Measurements from ENCODE around the gene F2.

F2 gene

DNA sequence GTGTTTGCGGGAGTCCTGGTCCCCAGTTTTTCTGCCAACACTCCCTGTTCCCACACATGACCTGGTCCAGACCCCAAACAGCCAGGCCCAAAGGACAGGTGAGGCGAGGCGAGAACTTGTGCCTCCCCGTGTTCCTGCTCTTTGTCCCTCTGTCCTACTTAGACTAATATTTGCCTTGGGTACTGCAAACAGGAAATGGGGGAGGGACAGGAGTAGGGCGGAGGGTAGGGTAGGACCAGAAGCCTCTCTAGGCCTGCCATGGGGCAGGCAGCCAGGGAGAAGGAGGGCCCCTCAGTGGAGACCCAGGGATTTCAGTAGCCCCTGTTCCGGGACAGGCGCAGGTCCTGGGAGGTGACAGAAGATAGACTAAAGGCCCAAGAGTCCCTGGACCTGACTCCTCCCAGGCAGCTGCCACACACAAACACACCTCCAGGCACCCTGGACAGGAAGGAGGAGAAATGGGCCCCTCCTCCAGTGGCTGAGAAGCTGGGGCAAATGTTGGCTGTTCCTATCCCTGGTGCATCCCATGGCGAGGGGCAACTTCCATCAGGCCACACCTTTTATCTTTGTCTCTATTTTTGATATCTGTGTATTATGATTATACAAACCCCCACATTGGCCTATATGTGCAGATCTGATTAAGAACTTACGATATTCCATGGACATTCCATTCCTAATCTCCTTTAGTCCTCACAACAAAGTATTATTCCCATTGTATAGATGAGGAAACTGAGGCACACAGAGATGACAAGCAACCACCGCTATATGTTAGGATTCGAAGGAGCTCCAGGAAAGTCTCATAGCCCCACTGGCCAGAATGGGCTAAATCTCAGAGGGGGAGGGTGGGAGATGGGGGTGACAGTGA is 626 bp upstream of the F2 start:
- peak; percentile 88 for DNase-seq

DNA sequence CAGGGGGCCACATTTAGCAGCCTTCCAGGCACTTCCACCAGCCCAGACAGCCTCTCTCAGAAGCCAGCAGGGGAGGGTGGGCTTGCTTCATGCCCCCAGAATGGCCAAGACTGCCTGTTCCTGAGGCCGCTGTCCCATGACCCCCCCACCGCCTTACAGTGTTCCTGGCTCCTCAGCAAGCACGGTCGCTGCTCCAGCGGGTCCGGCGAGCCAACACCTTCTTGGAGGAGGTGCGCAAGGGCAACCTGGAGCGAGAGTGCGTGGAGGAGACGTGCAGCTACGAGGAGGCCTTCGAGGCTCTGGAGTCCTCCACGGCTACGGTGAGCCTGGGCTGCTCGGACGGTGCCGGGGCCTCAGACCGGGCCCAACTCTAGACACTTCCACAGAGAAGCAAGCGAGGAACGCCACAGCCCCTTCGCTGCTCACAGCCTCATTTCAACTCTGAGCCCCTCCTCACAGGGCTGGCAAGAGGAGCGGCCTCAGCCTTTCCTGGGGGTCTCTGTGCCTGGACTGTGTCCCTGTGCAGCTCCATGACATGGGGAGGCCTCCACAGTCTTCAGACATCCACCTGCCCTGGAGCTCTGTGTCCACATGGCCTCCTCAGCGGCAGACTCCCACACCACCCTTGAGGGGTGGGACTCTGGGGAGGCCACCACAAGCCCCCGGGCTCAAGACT is 668 bp downstream of the F2 start:
- DNase-seq, result no peak

DNA sequence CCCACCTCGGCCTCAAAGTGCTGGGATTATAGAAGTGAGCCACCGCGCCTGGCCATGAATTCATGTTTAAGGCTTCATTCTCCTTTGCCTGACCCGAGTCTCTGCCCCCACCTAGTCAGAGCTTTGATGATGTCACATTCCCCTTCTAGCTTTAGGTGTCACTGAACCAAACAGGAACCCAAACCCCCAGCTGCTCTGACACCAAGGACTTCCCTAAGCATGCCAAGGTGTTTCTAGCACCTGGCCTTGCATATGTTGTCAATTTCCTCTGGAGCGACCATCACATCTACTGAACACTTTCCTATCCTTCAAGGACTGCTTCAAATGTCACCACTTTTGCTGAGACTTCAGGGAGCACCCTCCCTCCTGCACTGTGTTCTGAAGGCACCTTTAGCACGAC is 2.3 kb downstream of the F2 start:
- no peak for DNase-seq

DNA sequence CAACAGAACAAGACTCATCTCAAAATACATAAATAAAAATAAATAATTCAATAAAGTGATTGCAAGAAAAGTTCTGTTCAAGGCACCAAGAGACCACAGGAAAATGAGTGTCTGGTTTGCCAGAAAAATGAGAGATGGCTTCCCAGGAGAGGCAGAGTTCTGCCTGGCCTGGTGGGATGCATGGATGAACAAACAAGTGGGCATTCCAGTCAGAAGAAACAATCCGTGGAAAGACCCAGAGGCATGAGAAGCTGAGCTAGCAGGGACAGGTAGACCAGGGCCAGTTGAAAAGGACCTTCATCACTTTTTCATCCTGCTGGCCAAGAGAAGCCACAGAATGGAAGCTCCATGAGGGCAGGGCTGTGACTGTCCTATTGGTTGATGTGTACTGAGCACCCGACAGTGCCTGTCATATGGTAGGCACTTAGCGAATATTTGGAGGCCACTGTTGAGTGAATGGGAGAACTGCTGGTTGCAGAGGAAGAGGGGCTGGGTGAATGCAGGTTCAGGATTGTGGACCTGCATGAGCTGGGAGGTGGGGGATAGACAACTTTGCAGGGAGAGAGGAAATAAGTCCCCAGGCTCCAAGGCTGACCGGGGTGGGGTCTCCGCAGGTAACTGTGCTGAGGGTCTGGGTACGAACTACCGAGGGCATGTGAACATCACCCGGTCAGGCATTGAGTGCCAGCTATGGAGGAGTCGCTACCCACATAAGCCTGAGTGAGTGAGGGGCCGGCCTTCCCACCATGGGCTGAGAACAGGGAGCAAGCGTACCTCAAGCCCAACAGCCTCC is 3.7 kb downstream of the F2 start:
- DNase-seq, result no peak

DNA sequence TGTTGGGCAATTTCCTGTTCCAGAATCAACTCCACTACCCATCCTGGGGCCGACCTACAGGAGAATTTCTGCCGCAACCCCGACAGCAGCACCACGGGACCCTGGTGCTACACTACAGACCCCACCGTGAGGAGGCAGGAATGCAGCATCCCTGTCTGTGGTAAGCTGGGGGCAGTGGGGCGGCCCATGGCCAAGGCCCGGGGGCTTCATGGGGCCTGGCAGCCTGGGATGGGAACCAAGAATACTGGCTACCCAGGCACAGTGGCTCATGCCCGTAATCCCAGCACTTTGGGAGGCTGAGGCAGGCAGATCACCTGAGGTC is 4.3 kb downstream of the F2 start:
- DNase-seq, result no peak

DNA sequence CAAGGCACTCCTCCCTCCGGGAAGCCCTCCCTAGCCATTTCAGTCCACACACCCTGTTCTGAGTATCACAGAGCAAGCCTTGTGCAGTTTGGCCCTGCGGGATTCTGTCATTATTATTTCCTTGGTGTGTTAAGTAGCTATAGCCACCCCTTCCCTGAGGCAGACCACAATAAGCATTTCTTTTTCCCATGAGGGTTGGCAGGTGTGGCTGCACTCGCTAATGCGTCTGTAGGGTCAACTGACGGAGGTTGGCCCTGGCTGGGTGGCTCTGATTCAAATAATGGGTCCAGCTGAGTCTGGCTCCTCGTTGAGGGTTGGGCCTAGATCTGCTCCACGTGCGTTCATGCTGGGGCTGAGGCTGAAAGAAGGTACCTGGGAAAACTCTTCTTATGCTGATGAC is 5.1 kb downstream of the F2 start:
- no peak for DNase-seq

DNA sequence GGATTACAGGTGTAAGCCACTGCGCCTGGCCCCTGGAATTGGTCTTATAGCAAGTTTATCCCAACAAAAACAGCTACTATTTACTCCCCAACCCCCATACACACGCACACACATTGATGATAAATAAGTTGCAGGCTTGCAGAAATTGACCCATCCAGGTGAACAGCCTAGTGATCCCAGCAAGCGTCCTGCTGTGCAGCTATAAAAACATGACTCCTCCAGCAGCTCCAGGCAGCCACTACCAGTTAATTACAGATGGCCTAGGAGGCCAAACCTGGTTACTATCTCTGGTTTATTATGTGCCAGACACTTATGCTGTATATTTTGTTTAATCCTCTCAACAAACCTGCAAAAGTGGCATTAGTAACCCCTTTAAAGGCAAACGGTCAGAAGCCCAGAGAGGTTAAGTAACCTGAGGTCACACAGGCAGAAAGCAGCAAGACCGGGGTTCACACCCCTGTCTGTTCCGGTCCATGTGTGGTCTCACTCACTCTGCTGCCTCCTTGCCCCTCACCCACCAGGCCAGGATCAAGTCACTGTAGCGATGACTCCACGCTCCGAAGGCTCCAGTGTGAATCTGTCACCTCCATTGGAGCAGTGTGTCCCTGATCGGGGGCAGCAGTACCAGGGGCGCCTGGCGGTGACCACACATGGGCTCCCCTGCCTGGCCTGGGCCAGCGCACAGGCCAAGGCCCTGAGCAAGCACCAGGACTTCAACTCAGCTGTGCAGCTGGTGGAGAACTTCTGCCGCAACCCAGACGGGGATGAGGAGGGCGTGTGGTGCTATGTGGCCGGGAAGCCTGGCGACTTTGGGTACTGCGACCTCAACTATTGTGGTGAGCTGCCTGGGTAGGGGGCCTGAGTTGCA is 6.6 kb downstream of the F2 start:
- DNase-seq, result no peak

DNA sequence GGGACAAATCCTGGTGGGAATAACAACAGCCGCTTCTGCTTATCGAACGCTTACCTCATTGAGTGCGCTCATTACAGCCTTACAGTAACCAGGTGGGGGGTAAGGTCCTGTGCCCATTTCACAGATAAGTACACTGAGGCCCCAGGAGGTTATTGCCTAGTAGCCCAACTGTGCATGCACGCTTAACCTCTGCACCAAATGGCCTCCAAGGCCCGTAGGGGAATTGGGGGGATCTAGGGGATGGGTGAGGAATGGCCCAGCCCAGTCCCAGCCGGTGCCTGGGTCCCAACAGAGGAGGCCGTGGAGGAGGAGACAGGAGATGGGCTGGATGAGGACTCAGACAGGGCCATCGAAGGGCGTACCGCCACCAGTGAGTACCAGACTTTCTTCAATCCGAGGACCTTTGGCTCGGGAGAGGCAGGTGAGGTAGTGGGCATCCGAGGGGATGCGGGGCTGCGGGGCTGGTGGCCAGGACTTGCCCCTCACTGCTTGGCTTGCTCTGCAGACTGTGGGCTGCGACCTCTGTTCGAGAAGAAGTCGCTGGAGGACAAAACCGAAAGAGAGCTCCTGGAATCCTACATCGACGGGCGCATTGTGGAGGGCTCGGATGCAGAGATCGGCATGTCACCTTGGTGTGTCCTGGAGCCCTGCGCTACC is 7.3 kb downstream of the F2 start:
- DNase-seq, result no peak

DNA sequence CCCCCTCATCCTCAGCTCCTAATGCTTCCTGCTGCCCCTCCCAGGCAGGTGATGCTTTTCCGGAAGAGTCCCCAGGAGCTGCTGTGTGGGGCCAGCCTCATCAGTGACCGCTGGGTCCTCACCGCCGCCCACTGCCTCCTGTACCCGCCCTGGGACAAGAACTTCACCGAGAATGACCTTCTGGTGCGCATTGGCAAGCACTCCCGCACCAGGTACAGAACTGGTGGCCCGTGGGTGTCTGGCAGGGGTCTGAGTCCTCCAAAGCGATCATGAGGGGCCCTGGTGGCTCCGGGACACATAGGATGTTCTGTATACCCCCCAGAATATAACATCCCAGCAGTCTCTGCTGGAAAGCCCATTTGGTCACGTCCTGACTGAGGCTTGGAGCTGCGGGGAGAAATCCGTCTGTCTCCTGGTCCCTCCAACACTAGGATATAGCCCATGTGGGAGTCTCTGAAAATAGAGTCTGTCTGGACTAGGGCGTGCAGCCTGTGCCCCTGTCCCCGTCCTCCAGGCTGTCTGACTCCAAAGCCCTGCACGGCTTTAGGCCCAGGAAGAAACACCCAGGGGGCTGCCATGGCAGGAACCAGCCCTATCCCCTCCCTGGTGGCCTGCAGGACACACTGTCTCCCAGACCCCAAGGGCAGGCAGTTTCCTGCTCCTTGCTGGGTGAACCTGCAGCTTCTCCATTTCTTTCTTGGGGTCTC is 9.1 kb downstream of the F2 start:
- no peak for DNase-seq

DNA sequence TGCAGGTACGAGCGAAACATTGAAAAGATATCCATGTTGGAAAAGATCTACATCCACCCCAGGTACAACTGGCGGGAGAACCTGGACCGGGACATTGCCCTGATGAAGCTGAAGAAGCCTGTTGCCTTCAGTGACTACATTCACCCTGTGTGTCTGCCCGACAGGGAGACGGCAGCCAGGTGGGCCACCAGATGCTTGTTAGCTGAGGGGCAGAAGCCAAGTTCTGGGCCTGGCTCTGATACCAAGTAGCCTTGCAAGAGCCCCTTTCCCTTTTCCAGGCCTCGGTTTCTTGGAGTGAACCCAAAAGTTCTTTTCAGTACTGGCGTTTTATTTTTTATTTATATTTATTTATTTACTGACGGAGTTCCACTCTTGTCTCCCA is 9.6 kb downstream of the F2 start:
- no peak for DNase-seq

DNA sequence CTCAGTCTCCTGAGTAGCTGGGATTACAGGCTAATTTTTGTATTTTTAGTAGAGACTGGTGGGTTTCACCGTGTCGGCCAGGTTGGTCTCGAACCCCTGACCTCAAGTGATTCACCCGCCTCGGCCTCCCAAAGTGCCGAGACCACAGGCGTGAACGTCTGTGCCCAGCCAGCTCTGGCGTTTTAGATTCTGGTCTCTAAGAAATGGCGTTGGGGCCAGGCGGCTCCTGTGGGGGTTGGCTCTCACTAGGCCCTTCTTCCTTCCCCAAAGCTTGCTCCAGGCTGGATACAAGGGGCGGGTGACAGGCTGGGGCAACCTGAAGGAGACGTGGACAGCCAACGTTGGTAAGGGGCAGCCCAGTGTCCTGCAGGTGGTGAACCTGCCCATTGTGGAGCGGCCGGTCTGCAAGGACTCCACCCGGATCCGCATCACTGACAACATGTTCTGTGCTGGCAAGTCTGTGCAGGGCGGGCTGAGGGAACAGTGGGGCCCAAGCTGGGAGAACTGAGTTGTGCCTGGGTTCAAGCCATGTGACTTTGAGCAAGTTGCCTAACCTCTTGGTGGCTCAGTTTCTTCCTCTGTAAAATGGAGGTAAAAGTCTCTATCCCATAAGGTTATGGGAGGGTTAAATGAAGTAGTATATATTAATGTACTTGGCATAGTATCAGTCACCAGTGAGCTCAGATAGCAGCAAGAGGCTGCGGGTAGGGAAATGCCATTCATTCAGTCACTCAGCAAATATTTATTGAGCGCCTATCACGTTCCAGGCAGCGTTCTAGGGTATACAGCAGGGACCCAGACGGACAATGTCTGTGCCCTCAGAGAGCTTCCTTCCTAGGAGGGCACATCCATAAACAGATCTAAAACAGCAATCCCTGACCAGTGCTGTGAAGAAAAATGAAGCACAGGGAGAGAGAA is 10.4 kb downstream of the F2 start:
- no peak for DNase-seq

DNA sequence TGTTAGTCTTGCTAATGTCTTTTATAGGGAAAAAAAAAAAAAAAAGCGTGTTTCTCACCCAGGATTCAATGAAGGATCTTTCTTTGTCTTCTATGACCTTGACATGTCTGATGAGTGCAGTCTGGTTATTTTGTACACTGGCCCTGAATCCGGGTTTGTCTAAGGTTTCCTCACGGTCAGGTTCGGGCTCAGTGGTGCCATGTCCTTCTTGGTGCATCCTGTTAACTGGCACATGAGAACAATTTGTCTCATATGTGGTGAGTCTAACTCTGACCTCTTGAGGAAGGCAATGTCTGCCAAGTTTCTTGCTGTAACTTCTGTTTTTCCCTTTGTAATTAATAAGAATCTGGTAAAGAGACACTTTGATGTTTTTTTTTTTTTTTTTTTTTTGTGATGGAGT is 12.5 kb downstream of the F2 start:
- no peak for DNase-seq

DNA sequence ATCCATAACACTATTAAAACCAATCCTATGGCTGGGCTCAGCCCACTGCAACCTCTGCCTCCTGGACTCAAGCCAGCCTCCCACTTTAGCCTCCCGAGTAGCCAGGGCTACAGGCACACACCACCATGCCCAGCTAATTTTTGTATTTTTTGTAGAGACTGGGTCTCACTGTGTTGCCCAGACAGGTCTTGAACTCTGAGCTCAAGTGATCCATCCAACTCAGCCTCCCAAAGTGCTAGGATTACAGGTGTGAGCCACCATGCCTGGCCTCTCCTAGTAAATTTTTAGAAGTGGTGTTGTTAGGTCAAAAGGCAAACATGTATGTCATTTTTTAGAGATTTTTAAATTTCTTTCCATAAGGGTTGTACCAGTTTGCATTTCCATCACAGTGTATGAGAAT is 14.2 kb downstream of the F2 start:
- no peak for DNase-seq

DNA sequence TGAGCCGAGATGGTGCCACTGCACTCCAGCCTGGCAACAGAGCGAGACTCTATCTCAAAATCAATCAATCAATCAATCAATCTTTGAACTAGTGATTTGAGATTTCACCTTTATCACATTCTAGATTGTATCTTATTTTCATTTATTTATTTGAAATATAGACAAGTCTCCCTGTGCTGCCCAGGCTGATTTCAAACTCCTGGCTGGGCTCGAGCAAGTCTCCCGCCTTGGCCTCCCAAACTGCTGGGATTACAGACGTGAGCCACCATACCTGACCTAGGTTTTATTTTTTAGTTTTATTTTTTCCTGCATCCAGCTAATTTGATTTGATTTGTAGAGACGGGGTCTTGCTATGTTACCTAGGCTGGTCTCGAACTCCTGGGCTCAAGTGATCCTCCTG is 17.1 kb downstream of the F2 start:
- DNase-seq, result no peak

DNA sequence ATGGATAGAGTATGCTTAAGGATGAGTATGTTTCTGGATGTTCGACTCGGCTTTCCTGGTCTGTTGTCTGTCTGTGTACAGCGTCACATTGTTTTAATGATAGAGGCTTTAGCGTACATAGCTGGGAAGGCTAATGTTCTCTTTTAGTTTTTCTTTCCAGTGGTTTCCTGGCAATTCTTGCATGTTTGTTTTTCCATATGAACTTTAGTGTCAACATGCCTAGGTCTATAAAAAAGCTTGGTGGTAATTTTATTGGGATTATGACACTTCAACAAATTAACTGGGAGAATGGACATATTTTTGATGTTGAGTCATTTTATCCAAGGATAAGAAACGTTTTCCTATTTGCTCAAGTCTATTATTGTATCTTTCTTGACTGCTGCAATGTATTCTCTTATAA is 17.6 kb downstream of the F2 start:
- no peak for DNase-seq

DNA sequence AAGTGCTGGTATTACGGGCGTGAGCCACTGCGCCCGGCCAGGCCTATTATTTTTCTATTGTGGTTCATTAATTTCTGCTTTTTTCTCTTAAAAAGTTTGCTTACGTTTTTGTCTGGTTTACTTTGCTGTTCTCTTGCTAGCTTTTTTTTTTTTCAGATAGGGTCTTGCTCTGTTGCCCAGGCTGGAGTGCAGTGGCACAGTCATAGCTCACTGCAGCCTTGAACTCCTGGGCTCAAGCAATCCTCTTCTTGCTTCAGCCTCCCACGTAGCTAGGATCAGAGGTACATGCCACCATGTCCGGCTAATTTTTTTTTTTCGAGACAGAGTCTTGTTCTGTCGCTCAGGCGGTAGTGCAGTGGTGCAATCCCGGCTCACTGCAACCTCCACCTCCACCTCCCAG is 18.7 kb downstream of the F2 start:
- no peak for DNase-seq

DNA sequence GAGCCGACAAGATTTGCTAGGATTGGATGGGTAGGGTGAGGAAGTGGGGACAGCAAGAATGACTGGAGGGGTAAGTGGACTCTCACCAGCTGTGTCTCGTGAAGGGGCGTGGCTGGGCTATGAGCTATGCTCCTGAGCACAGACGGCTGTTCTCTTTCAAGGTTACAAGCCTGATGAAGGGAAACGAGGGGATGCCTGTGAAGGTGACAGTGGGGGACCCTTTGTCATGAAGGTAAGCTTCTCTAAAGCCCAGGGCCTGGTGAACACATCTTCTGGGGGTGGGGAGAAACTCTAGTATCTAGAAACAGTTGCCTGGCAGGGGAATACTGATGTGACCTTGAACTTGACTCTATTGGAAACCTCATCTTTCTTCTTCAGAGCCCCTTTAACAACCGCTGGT is 19.9 kb downstream of the F2 start:
- no peak for DNase-seq

DNA sequence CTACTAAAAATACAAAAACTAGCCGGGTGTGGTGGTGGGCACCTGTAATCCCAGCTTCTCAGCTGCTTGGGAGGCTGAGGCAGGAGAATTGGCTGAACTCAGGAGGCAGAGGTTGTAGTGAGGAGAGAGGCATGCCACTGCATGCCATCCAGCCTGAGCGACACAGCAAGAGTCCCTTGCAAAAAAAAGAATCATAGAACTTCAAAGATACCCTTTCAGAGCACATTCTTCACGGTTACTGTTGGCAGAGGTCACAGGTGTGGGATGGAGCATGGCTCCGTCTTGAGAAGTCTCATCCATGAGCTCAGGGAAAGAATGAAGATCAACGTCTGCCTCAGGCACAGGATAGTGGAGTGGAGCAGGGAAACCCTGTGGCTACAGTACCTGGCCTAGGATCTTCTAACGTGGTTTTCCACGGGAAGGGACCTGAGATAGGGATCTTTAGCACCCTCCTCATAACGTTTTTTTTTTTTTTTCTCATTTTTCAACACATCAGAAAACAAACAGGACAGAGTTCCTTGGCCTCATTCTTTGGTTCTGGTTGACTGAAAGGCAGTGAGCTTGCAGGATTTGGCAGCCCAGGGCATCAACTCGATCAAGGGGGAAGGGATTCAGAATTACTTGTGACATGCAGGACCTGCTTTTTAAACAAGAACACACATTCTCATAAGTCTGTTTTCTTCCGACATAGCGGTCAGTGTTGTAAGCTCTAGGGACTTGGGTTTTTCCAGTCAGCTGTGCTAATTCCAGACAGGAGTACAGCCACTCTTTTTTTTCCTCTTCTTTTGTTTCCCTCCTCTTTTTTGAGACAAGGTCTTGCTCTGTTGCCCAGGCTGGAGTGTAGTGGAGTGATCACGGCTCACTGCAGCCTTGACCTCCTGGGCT is 22.8 kb downstream of the F2 start:
- no peak for DNase-seq

DNA sequence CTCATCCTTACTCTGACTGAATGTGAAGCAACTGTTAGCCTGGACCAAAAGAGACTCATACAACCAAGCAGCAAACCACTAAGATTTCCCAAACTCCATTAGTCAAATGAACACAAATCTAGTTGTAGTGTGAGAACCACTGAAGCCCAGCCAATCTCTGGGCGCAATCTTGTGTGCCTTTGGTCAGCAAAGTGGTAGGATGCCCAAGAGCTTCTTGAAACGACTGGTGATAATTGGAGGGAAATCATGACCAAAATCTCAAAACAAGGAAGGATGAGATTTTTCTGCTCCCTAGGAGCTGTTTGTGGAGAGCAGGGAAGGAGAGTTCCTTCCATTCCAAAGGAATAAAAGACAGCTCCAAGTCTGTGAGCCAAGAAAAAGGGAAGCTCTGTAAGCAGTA is 24.0 kb downstream of the F2 start:
- DNase-seq, result no peak

All from NCI-H2029 treated with DMSO at 0.1 percent for 48 hours (cell line).